Adipose tissue (tissue), 3 donors: ENCODE results near the gene BCCIP. TPM values are rescaled to one million over a fixed set of nuclear protein-coding genes. Genes with fewer than 3 reads are reported as not detected.
A peak's percentile ranks its signal among the peaks of the same experiment; 100 is the strongest.

Source experiments
- H3K27ac ChIP-seq: one replicate; pipeline ENCODE4 v1.5.1; 2013; ENCODE audit warnings: low read depth, low read length
- WGBS, 3 donors: extraction: QIAGEN DNeasy Blood & Tissue Kit; methylation state at CpG; one replicate each; pipeline ENCODE4 v1.1.7; 2013; 5-methylcytosine and 5-hydroxymethylcytosine counted together
- polyA plus RNA-seq, 3 donors: library from polyadenylated mRNA; stranded (reverse); fragments of 200-250 nt; gene quantifications; one replicate each; pipeline ENCODE4 v1.2.3, GENCODE V29; 2013
- donor health status: healthy with polysubstance abuse.
- donor health status: Bipolar disorder and iron deficiency.
- donor health status: healthy.

Gene BCCIP
- polyA plus RNA-seq: 10 to 100 TPM; 29.2 to 59.9 (median 54.2) TPM

DNA sequence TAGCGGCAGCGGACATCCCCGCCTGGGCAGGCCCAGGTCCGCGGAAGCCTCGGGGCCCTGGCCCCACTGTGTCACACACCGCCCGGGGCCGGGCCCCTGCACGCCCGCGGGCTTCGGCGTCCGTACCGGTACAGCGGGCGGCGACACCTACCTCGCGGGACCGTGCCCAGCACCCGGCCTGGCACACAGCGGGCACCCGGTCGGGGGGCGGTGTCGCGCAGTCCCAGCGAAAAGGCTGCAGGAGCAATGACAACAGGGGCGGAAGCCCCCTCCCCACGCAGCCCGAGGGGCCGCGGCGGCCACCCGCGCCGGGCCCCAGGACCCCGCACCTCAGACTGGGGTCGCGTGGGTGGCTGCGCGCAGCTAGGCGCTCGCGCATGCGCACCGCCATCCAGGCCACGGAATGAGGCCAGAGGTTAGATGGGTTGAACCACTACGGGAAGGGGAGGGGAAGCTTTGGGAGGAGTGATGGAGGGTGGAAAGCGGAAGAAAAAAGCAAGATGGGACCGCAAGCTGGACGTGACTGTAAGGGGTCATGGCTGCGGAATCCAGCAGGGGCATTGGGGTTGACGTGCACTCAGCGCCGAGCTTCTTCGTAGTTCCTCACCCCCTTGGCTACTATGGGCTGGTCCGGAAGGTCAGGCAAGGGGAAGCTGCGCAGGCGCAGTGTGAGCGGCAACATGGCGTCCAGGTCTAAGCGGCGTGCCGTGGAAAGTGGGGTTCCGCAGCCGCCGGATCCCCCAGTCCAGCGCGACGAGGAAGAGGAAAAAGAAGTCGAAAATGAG is at the start of gene BCCIP, which contains the start of gene UROS:
Gene BCCIP, plus strand, starts transcription at position 669 of the 785 bp plus-strand sequence. Its CDS starts 12 bp downstream, at position 681.
Gene UROS, minus strand, starts transcription at position 381 of the 785 bp plus-strand sequence. CDS start 6,759 bp downstream, outside the sequence.
- H3K27ac ChIP-seq: peak within 1 kb of the TSS; percentile 70
- 0 to 1% (median 0%) methylated on average over 63 to 74 of the region's 74 CpGs for WGBS, 3 donors

DNA sequence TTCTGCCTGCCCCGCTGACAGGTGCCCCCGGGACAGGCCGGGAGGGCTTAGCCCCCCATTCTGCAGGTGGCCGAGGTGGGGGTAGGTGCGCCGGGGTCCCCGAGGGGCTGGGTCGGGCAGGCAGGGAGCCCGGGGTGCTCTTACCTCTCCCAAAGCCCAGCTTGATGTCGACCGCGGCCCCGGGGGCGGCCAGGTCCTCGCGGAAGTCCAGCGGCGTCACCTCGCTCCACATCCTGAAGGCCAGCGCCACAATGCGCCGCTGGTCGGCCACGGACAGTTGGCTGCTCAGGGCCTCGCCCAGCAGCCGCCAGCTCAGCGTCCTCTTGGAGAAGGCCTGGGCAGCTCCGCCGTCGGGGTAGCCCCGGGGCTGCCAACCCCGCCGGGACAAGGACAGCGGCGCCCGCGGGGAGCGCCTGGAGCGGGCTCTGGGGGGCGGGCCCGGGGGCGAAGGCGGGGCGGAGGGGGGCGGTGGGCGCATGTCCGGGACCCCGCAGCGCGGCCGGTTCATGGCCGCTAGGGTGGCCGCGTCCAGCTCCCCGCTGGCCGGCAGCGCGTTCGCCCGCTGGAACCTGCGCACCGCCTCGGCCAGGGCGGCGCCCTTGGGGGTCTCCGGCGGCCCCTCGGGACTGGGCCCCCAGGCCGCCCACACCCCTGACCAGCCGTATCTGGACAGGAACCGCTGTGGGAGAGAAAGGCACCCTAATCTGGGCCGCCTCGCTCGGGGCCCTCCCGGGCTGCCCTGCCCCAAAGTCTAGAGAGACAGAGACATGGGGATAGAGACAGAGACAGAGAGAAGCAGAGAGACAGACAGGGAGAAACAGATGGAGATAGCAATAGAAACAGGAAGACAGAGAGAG is 49.4 kb upstream of the BCCIP start:
- H3K27ac ChIP-seq: no peak overlapping the region
- WGBS, 3 donors: 70 to 82% (median 75%) methylated on average over 55 to 75 of the region's 75 CpGs

DNA sequence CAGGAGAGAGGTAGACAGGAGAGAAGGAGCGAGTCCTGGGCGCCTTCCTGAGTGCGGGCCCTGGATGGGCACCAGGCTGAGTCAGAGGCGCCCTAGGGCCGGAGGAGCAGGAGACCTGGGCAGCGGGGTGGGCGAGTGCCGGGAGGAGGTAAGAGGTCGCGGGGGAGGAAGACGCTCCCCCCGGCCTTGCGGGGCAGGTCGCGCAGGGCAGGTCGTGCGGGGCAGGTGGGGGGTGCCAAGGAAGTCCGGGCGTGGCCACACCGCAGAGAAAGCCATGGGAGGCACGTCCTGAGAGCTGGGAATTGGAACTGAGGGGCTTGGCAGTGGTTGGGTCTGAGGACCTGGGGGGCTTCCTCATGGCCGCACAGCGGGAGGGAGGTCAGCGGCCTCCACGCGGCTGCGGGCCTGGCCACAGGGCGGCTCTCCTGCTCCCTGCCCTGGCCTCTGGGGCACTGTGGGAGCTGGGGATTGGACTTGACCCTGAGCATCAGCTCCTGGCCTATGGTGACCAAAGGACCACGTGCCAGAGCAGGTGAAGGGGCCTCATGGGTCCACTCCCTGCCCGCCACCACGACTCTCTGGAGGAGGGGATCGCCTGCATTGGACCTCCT is 48.7 kb upstream of the BCCIP start:
- 92 to 94% (median 93%) methylated on average over 31 to 32 of the region's 32 CpGs for WGBS, 3 donors
- no peak overlapping the region for H3K27ac ChIP-seq

DNA sequence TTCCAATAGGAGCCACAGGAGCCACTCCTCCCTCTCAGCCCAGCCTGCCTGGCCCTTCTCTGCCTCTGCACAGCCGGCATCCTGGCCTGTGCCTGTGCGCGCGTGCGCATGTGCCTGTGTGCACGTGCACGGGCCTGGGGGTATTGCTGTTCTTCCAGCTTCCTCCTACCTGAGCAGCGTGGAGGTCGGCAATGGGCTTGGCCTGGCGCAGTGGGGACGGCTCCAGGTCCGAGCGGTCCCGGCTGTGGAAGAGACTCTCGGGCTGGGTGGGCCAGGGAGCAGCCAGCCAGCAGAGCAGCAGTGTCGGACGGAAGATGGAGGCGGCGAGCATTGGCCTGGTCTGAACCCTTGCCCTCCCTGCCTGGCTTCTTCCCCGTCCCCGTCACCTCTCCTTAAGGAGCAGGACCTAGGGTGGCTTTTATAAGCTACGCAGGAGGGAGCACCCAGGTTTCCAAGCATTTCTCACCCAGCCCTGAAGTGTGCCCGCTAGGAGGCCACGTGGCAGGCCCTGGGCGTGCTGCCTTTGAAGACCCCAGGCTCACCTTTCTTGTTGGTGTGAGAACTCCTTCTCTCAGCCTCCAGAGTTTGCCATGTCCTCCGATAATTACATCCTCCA is 47.7 kb upstream of the BCCIP start, which contains the start of gene MMP21:
Gene MMP21, minus strand, starts transcription at position 331 of the 616 bp plus-strand sequence. Its CDS starts 0 bp downstream, at position 331.
- WGBS, 3 donors: 92 to 95% (median 93%) methylated on average over 26 of the region's 26 CpGs
- H3K27ac ChIP-seq: no peak within 1 kb of the TSS

DNA sequence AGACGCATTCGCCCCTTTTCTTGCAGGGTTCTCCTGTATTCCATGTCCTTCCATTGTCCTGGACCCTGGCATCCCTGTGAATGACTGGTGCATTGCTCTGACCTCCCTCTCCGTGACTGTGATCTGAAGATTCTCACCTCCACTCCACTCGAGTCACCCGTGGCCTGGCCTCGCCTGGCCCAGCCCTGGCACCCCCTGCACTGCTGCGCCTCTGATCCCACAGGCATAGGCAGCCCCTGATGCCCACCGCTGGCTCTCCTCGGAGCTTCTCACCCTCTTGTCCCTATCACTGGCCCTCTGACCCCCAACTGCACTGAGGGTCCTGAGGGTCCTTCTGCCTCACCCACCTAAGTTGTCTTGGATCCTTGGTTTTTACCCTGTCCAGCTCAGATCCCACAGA is 45.5 kb upstream of the BCCIP start:
- 86 to 95% (median 91%) methylated on average over 9 of the region's 9 CpGs for WGBS, 3 donors
- H3K27ac ChIP-seq: no peak overlapping the region

DNA sequence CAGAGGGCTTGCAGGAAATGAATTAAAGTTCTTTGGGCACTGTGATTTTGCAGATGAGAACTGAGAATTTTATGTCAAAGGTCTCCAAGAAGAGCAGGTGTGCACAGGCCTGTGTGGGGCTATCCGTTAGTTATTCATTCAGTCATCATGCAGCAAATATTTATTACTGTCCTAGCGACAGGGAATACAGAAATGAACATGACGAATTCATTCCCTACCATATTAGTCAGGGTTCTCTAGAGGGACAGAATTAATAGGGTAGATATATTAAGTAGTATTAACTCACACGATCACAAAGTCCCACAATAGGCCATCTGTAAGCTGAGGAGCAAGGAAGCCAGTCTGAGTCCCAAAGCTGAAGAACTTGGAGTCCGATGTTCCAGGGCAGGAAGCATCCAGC is 44.8 kb upstream of the BCCIP start:
- WGBS, 3 donors: 51 to 70% (median 68%) methylated on average over 5 of the region's 5 CpGs
- no peak overlapping the region for H3K27ac ChIP-seq

DNA sequence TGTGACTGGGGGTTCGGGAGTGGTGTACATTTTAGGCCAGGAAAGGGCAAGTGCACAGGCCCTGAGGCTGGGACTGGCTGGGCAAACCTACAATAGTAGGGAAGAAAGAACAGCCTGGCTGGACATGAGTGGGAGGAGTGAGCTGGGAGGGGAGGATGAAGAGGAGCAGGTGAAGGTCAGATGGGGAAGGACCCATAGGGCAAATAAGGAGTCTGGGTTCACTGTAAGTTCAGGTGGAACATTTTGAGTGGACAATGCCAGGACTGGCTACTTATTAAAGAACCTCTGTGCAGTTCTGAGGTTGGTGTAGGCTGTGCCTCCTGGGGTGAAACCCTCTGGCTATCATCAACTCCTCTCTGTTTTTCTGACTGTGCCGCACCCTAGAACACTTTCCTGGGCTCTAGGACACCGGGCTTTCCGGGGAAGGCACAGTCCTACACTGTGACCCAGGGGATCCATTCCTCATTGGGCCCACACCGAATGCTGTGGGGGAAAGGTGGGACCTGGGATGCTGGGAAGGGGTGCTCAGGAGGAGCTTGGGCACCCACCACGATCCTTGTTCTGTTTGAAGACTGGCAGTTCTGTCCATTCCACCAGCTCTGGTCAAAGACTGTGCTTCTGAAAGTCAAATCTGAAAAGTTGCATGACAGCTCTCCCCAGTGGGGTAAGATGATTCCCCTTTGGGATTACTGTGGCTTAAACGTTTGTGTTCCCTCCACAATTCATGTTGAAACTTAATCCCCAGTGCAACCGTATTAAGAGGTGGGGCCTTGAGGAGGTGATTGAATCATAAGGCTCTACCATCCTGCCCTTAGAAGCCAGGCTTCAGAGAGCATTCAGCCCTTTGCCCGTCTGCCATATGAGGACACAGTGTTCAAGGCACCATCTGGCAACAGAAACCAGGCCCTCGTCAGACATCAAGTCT is 43.7 kb upstream of the BCCIP start:
- 76 to 88% (median 85%) methylated on average over 10 of the region's 10 CpGs for WGBS, 3 donors
- no peak overlapping the region for H3K27ac ChIP-seq

DNA sequence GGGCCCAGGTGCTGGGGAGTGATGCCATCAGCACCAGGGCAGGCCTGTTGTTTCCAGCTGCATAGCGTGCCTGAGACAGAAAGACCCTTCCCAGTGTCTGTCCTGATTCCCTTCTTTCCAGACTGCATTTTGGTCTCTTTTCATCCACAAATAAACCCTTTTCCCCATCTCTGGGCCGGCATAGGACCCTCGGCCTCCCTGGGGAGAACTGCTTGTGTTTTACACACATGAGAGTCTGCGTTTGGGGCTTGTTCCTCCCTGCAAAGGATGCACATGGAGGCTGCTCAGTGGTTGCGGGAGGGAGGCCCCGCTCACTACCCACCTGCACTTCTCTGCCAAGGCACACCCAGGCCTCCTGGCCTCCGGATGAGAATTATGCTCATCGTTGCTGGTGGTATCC is 42.0 kb upstream of the BCCIP start:
- H3K27ac ChIP-seq: no peak overlapping the region
- WGBS, 3 donors: 89 to 94% (median 91%) methylated on average over 8 of the region's 8 CpGs

DNA sequence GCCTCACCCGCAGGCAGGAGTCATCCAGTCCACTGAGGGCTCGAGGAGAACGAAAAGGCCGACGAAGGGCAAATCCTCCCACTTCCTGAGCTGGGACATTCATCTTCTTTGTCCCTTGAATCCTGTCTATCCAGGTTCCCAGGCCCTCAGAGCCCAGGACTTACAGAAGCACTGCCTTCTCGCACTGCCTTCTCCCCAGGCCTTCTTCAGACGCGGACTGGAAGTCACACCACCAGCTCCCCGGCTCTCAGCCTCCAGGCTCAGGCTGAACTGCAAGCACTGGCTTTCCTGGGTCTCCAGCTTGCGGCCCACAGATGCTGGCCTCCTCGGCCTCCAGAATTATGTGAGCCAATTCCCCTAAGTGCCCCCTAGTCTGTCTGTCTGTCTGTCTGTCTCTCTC is 41.3 kb upstream of the BCCIP start:
- H3K27ac ChIP-seq: no peak overlapping the region
- WGBS, 3 donors: 80 to 92% (median 91%) methylated on average over 11 of the region's 11 CpGs

DNA sequence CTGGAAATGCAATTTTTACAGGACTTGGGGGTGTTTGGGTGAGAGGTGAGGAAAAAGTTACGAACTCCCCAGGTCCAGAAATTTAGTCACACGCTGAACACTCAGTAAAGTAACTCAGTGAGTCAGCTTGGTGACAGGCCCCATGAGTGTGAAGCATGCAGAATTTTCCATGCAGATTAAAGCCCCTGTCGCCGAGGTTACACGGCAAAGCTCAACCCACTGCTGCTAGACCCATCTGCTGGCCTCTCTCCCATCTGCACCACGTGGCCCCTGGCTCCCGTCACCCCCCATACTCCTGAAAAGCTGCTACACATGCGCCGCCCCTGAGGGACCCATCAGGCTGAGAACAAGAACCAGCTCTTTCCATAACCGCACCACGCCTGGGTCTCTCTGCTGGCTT is 40.7 kb upstream of the BCCIP start:
- WGBS, 3 donors: 79 to 88% (median 80%) methylated on average over 11 of the region's 11 CpGs
- H3K27ac ChIP-seq: no peak overlapping the region

DNA sequence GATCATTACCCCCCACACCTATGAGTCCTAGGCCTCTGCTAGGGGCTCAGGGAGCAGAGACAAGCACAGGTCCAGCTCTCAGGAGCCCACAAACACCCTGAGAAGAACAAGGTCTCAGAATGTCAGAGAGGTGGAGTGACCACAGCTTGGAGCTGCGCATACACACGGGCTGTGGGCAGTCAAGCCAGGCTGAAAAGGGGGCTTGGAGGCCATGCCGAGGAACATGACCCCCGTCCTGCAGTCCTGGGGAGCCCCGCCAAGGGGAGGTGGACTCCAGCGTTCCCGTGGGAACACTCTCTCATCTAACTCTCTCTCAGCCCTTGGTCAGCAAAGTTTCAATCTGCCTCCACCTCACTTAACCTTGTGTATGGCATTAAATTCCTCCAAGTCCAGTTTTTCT is 39.9 kb upstream of the BCCIP start:
- 91 to 92% (median 92%) methylated on average over 7 of the region's 7 CpGs for WGBS, 3 donors
- H3K27ac ChIP-seq: no peak overlapping the region

DNA sequence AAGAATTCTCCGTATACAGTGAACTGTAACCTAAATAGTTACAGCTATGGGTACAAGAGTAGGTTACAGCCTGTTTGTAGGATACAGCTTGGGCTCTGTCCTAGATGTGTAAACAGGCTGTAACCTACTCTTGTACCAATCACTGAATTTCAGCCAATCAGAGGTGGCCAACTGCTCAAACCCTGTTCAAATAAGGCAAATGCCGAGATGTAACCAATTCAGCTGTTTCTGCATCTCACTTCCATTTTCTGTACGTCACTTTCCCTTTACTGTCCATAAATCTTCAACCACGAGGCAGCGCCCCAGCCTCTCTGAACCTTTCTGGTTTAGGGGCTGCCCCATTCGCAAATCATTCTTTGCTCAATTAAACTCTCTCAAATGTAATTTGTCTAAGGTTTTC is 39.4 kb upstream of the BCCIP start:
- no peak overlapping the region for H3K27ac ChIP-seq
- WGBS, 3 donors: 65 to 86% (median 68%) methylated on average over 6 of the region's 6 CpGs

DNA sequence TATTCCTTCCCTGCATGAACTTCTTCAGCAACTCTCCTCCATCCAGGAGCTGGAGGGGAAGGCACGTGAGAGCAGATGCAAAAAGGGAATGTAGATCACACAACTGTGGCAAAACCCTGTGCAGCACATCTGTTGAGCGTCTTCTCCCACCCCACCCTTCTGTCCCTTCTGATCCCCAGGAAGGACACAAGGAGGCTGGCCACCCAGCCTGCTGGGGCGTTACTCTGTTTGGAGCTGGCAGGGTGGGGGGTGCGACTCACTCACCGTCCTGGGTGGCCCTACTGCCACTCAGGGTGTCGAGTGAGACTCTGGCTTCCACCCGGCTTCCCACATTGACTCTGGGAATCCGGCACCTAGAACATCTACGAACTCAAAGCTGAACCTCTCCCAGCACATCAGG is 37.6 kb upstream of the BCCIP start:
- whole genome bisulfite sequencing, 3 donors: 68 to 74% (median 73%) methylated on average over 9 of the region's 9 CpGs
- no peak overlapping the region for H3K27ac ChIP-seq

DNA sequence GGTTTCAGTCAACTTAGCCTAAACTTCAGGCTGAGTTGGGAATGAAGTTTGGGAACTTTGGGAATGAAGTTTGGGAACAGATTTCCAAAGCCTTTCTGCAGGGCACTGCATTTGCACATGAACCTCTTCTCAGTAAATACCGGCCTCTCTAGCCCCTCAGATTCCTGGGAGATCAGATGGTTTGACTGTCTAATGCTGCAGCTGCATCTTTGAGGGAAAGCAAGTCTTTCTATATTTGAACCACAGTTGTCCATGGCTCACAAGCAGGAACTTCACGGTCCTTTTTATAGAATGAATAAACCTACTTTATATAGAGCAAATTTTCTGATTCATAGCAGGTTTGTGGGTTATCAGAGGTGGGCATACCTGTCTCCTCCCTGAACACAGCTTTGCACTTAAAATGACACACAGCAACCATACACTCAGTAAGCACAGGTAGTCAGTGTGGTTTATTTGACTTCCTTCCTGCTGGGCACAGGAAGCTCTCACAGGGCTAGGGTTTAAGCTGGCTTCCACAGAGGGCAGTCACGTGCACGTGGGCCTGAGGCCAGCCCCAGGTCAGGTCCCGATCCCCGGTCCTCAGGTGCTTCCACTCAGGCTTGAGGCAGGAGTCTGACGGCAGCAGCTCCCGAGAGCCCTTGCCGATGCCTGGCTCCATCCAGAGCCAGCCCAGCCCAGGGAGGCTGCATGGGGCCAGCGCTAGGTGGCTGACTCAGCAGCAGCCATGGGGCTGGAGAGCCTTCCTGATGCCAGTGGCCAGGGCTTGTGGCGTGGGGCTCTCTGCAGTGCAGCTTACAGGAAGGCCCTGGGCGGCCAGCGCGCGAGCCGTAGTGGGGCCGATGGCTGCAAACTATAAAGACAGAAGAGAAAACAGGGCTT is 35.0 kb upstream of the BCCIP start:
- H3K27ac ChIP-seq: no peak overlapping the region
- 78 to 87% (median 80%) methylated on average over 17 of the region's 17 CpGs for WGBS, 3 donors

DNA sequence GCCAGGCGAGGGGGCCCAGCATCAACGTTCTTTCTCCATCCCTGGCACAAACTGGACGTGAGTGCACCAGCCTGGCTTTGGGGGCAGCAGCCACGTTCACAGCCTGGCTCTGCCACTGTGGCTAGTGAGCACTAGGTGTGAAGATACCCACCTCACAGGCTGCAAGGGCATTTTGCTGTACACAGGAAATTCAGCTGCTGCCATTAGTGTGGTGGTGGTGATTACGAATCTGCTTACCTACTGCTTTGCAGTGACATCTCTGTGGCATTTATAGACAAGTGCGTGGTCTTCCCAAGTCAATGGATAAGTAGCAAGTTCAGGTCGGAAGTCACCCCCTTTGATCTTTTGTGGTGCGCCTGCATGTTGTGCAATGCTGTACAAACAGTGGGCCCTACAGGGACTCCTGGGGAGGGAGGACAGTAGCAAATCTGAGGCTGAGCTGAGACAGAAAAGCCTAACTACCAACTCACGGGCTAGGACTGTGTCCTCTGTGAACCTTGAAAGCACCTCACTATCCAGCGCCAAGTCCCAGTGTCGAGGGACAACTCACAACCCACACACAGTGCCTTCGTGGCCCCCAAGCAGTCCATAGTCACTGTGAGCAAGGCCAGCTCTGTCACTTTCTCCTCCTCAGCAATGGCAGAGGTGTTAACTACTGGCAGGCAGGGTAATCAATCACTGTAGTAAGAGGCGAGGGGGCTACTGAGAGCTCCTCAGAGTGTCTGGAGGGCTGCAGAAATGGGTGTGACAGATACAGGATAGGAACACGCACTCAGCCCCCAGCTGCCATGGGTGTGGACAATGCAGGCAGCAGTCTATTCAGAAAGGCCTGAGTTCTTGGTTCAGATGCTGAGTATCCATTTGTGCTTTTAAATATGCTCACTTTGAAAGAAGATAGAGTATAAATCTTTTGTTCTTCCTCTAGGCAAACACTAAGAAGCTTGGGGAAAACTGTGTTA is 30.7 kb upstream of the BCCIP start:
- WGBS, 3 donors: 87 to 91% (median 87%) methylated on average over 14 of the region's 14 CpGs
- no peak overlapping the region for H3K27ac ChIP-seq
